ENCODE data around the gene MKNK2.
A peak's percentile ranks its signal among the peaks of the same experiment; 100 is the strongest.

MKNK2 gene

DNA sequence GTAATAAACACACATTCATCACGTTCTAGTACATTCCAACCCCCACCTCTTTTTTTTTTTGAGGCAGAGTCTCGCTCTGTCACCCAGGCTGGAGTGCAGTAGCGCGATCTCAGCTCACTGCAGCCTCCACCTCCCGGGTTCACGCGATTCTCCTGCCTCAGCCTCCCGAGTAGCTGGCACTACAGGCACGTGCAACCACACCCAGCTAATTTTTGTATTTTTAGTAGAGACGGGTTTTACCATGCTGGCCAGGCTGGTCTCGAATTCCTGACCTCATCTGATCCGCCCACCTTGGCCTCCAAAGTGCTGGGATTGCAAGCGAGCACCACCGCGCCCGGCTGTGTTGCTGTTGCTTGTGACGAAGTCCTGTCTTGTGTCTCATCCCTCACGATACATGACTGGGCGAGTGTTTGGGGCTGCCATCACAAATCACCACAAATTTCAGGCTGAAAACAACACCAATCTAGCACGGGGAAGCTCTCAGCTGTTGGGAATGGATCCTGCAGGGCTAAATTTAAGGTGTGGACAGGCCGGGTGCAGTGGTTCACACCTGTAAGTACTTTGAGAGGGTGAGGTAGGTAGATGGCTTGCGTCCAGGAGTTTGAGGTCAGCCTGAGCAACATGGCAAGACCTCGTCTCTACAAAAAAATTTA lies 29.4 kb upstream of the MKNK2 start:
- DNase-seq (ENCODE audit: low read depth) = no peak

DNA sequence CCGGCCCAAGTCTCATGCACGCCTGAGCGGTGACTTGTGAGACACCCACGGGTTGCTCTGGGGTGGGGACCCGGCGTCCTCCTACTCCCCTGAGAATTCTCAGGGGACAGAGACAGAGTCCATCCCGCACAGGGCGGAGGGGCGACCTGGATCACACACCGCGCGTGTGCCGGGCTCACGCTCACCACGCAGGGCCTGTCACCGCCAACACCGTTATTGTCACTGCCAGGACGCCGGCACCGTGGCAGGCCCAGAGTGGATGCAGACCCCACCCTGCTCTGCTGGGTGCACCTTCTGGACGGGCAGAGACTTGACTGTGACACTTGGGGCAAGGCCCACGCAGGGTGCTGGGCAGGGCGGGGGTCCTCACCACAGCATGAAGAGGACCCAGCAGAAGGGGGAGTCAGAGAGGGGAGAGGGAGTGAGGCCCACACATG lies 28.8 kb upstream of the MKNK2 start:
- no peak for DNase-seq (ENCODE audit: low read depth)

DNA sequence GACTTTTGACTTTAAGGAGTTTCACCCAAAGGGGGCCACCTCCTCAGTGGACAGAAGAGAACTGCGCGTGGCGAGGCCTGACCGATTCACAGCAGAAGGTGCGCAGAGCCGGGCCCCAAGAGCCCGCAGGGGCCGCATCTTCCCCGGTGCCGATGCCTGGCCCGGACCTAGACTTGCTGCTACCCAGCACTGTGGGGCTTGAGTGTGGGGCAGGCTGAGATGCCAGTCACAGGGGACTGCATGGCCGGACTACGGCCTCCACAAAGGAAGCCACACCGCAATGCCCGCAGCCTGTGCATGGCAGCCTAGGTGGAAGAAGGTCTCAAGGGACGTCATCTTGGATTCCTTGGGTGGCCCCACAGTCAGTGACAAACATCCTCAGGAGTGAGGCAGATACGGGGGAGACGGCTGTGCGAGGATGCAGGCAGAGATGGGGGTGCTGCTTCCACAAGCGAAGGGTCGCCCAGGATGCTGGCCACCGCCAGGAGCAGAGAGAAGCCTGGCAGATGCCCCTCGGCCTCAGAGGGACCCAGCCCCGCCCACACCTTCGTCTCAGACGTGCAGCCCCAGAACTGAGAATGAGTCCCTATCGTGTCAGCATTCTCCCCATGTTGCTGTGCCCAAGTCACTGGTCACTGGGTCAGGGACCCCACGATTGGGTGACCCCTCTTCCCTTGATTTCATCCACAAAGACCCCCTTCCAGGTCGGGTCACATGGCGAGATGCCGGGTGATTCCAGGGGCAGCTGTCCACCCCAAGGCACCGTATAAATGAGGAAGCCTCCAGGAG lies 28.2 kb upstream of the MKNK2 start:
- no peak for DNase-seq (ENCODE audit: low read depth)

DNA sequence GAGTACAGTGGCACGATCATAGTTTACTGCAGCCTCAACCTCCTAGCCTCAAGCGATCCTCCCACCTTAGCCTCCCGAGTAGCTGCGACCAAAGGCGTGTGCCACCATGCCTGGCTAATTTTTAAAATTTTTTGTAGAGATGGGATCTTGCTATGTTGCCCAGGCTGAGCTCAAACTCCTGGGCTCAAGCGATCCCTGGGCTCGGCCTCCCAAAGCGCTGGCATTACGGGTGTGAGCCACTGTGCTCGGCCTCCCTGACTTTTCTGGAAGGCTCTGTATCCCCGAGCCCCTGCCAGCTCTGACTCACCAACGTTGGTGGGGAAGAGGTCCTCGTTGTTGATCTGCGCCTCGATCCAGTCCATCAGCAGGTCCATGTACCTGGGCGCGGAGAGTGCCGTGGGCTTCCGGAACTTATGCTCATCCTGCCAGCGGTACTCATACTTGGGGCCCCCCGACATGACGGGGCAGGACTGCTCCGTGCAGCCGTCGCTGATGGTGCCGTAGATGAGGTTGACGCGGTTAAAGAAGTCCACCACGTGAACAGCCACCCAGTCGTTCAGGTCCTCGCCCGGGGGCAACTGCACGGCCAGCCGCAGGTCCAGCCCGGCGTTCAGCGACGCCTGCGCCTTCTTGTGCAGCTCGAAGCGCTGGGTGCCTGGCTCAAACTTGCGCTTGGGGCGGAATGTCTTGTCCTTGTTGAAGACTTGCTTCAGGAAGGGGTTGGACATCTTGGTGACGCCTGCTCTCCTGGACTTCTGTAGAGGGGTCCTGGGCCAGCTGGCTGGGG lies 27.0 kb upstream of the MKNK2 start:
- DNase-seq (ENCODE audit: low read depth) = no peak

DNA sequence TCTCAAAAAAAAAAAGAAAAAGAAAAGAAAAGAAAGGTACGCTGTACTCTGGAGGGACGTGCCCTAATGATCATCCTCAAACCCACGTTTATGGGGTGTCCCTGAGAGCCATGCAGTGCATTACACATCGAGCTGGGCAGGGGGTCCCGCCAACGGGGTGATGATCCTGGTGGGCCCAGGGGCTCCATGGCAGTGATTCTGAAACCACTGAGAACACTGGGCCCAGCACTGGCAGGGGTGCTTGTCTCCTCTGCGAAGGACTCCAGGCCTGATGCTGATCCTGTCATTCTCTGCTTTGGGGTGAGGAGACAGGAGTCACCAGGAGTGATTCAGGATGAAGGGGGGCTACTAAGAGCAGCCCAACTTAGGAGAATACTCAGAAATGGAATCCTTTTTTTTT lies 26.4 kb upstream of the MKNK2 start:
- no peak for DNase-seq (ENCODE audit: low read depth)

DNA sequence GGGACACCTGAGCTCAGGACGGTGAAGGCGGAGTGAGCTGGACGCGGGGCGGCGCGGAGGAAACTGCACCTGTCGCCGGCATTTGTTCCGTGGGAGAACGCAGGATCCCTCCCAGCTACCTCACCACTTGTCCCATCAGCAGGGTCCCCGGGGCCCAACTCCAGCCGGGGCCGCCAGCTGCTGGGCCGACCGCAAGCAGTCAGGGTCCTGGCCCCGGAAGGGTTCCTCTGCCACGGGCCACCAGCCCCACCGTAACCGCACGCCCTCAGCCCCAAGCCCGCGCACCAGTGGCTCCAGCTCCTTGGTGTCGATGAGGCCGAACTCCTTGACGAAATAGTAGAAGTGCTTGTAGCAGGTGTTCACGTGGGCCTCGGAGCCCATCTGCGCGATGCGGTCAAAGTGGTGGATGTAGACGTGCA lies 25.5 kb upstream of the MKNK2 start:
- no peak for DNase-seq (ENCODE audit: low read depth)

DNA sequence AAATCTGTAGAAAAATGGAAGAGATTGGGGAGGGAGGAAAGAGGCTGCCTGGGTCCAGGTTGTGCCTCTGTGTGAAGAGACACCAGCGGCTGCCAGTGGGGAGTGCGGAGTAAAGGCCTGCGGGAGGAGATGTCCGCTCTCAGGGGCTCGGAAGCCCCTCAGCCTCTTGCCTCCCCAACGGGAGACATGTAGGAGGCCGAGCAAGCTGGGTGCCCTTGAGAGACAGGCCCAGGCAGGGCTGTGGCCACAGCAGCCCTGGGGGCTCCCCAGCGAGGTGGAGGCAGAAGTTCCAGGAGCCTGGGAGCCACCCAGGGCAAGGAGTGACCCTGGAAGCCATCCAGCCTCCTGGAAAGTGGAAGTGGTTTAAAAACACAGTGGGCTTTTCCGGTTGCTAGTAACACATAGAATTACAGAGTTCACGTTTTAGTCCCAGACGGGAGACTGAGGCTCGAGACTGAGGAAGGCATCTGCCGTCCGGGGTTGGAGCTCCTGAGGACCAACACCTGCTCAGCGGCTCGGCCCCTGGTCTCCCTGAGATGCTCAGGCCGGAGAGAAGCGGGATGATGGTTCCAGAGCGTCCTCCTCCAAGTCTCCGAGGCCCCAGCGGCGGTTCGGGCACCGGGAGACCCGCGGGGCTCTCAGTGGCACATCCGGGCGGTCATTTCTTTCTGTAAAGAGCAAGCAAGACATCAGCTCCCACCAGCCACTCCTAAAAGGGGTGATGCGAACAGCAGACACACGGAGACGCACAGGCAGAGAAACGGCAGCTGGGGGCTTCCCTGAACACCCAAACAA lies 21.9 kb upstream of the MKNK2 start:
- no peak for DNase-seq (ENCODE audit: low read depth)

DNA sequence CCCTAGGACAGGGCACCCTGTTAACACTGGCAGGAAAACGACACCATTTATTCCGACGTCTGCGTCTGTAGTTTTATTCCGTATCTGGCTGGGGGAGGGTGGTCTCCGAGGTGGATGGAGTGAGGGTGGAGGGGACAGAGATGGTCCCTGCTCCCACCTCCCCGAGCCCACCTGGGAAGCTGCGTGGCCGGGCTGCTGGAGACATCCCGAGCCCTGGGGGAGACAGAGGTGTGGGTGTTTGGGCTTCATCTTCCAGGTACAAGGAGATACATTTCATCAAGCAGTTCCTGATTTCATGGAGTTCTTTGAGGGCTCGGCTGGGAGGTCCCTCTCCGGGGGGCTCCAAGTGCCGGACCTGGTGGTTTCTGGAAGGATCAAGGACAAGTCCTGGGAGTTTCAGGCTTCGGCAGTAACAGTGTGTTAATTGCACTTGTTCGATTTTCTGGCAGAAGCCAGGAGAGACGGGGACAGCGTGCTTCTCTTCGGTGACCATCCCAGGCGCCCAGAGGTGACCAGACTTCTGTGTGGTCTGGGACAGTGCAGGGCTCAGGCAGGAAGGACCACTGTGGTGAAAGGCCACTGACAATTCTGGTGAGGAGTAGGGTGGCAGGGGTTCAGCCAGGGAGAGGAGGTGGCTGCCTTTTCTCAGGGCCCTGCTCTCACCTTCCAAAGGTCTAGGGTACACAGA lies 20.1 kb upstream of the MKNK2 start:
- DNase-seq (ENCODE audit: low read depth) = no peak

DNA sequence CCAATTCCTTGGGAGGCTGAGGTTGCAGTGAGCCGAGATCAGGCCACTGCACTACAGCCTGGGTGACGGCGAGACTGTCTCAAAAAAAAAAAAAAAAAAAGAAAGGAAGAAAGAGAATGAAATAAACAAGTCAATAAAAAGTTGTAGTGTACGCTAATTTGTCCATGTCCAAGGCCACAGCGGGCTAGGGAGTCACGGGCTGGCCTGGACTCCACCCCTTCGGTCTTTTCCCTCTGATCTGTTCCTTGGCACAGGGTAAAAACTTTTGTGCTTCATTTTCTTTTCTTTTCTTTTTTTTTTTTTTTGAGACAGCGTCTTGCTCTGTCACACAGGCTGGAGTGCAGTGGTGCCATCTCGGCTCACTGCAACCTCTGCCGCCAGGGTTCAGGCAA lies 19.4 kb upstream of the MKNK2 start:
- no peak for DNase-seq (ENCODE audit: low read depth)

DNA sequence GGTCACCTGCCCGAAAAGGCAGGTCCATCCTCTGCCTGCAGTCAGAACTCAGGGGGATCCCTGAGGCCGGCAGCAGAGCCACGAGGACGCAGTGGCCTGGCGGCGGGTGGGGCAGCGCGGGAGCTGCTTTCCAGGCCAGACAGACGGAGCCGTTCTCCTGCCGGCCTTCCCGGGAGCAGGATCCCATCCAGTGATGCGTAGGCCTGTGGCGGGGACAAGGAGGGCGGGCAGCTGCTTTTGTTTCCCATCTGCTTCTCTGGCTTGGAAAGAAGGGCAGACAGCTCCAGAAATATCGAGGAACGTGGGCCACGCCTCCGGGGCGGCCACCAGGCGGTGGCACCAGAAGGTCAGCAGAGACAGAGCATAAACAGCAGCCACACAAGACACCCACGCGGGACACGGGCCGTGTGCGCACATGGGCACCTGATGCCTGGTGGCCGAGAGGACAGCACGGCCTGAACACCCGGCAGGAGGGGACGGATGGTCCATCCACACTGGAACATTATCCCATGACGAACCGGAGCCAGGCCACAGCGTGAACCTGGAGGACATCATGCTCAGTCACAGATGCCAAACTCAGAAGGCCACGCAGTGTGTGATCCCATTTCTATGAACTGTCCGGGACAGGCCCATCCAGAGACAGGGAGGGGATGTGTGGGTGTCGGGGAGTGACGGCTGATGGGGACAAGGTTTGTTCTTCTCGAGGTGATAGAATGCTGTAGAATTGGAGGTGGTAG lies 13.9 kb upstream of the MKNK2 start:
- no peak for DNase-seq (ENCODE audit: low read depth)

DNA sequence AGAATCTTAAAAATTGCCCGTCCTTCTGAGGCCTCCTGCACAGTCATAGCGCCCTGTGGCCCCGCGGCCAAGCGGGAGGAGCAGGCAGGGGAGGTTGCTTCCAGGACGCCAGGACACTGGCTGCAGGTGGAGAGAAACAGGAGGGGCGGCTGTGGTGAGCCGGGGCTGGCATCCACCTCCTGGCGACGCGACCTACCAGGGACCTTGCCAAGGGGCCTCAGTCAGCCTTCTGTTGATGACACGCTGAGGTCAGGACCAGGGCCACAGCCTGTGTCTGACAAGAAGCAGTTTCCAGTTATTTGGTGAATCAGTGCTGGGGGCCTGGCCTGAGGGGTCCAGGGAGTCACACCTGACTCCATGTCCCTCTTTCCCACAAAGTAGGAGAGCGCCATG lies 13.3 kb upstream of the MKNK2 start:
- DNase-seq (ENCODE audit: low read depth) = no peak

DNA sequence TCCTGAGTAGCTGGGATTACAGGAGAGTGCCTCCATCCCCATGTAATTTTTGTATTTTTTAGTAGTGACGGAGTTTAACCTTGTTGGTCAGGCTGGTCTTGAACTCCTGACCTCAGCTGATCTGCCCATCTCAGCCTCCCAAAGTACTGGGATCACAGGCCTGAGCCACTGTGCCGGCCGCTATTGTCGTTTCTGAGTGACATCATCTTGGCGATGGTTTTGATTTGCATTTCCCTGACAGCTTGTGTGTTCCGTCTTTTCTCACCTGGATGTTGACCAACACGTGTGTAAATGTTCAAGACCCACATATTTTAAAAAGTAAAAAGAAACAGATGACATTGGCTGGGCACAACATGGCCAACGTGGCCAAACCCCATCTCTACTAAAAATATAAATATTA lies 12.8 kb upstream of the MKNK2 start:
- DNase-seq (ENCODE audit: low read depth) = no peak

DNA sequence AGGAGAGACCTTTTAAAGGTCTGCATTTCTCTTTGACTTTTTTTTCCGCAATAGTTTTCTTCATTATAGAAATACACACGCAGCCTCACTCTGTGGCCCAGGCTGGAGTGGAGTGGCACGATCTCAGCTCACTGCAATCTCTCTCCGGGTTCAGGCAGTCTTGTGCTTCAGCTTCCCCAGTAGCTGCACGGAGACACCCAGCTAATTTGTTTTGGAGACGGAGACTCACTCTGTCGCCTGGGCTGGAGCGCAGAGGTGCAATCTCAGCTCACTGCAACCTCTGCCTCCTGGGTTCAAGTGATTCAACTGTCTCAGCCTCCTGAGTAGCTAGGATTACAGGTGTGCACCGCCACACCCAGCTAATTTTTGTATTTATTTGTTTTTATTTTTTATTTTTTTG lies 11.7 kb upstream of the MKNK2 start:
- DNase-seq (ENCODE audit: low read depth) = no peak

DNA sequence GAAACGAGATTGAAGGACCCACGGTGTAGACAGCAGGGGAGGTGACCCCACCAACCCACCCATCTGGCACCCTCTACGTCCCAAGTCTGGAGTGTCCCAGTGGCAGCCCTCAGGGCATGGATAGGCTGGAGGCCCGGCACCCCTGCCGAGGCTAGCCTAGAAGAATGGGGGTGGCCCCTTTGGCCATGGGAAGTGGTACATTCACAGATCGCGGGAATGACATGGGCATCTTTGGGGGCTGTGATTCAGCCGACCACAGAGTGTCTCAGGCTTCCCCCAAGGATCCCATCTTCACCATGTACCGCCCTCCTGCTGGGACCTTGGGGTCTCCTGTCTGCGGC lies 11.3 kb upstream of the MKNK2 start:
- DNase-seq (ENCODE audit: low read depth) = no peak

DNA sequence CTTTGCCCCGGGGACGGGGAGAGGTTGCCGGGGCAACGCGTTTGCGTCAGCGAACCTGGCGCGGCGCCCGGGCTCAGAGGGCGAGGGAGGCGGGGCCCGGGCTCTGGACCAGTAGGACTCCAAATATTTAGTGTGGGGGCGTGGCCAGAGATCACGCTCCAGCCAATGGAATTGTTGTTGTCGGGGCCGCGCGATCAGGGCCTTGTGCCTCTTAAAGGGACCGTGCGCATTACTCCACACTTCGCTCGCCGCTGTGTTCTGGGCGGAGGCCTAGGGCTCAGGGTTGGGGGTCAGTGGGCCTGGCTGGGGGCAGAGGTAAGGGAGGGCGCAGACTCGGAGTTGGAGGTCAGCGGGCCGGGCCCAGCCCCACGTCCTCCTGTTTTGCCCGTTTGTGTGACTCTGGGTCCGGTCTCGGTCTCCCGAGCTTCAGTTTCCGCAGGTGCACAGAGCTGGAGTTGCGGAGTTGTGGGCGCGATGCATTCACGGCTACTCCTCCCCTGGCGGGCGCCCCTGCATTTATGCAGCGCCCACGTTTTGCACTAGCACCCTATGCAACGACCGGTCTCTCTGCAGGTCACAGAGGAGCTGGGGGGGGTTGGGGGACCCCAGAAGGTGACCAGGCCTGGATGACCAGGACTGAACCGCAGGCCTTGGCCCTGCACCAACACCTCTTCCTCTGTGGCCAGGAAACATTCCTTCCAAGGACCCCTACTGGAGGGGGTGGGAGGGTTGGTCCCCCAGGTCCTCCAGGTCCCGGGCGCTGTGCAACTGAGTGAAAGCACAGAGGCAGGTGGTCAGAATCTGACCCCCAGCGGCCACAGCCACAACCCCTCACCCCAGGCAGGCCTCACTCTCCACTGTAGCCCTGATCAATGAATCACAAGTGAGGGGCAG lies 10.7 kb upstream of the MKNK2 start:
- DNase-seq (ENCODE audit: low read depth) = peak; percentile 99

DNA sequence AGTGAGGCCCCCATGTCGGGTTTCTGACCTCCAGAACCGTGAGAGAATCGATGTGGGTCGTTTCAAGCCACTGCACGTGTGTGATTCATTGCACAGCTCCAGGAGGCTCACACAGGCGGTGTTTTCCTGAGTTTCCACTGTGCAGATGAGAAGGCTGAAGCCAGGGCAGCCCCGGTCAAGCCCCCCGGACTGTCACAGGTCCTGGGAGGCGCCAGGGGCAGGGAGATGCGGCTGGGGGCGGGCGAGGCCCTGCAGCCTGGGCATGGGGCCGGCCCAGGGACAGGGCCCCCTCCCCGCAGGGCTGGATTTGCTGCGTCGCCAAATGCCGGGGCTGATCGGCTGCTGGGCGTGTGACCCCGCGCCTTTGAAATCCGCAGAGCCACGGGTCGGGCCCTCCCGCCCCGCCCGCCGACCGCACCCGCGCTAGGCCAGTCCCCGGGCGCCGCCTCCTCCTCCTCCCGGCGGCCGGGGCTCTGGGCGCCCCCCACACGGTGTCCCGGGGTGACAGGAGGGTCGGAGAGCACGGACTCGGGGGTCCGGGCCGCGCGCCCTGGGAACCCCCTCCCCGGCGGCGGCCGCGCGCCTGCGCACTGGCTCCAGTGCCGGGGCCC lies 9.9 kb upstream of the MKNK2 start:
- no peak for DNase-seq (ENCODE audit: low read depth)

DNA sequence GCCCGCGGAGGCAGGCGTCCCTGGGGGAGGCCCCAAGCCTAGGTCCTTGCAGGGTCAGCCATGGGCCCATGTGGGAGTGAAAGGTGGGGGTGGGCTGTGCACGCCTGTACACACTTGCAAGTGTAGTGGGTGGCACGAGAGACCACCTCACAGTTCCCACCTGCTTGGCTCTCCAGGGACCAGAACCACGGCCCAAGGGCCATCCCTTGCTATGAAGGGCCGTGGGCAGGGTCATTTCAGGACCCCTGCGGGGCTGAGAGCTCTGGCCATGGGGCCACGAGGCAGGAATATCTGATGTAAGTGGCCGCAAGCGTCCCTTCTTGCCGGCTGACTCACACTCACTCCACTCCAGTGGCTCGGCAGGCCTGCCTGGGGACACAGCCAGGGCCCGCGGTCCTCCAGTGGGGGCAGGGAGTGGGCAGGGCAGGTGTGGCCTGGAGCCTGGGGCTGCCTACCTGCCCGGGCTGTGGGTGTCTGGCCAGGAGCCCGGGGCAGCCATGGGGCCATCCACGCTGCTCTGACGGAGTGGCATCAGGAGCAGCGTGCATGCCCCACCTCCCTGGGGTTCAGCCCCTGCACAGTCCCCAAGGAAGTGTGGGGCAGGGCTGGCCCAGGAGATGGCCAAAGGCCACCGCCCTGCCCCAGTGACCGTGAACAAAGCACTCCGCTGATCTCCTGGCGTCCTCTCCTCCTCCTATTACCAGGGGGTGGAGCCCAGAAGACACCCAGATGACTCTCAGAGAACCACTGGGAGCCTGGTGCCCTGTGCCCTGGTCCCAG lies 8.6 kb upstream of the MKNK2 start:
- DNase-seq (ENCODE audit: low read depth) = no peak

DNA sequence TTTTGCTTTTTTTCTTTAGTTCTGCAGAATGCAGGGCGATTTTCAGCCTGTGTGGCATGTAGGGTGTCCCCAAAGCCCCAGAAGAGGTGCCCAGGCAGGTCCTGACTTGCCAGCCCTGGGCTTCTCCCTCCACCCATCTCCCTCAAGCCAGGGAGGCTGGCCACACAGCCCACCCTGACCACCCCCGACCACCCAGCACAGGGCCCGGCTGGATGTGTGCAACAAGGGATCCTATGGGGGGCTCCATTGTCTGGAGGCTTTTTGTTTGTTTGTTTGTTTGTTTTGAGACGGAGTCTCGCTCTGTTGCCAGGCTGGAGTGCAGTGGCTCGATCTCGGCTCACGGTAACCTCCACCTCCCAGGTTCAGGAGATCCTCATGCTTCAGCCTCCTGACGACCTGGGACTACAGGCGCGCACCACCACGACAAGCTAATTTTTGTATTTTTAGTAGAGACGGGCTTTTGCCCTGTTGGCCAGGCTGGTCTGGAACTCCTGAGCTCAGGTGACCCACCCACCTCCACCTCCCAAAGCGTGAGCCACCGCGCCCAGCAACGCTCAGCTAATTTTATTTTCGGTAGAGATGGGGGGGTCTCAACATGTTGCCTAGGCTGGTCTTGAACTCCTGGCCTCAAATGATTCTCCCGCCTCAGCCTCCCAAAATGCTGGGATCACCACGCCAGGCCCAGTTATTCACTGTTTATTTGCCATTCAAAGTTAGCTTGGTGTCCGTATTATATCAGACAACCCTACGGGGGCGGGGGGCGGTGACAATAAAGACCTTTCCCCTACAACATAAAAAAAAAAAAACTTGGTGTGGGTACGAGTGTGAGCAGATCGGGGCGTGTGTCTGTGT lies 7.8 kb upstream of the MKNK2 start:
- no peak for DNase-seq (ENCODE audit: low read depth)

All from stimulated activated CD4-positive, alpha-beta T cell treated with anti-CD3 and anti-CD28 coated beads, Interleukin-2, amount 100 ng/mL, for 4 hours (primary cell).